Stimulated activated effector memory CD8-positive, alpha-beta T cell treated with anti-CD3 and anti-CD28 coated beads, Interleukin-12 subunit alpha, Interleukin-12 subunit beta, amount 100 ng/mL, for 72 hours (primary cell): Measurements from ENCODE around the gene PTMA.
A peak's percentile ranks its signal among the peaks of the same experiment; 100 is the strongest.
"Not testable (repeated sequence)": the region's sequence is repeated elsewhere in the genome, so short reads cannot be mapped to it uniquely, and the experiment has no call there.

Experiments
- ATAC-seq: fragments of 150-1000 bp; cut with Tn5 transposase; 2 replicates; pipeline ENCODE4 v1.10.0; 2021
- DNase-seq, 2 donors: peaks; one replicate each; pipeline ENCODE4 v3.0.0; 2021 to 2022; ENCODE audit warnings: low spot score in 2 of 2
- H3K27ac Mint-ChIP-seq: one replicate; pipeline ENCODE4 v1.8.0; 2022; ENCODE audit warnings: mild to moderate bottlenecking, mixed read lengths
- H3K36me3 Mint-ChIP-seq: one replicate; pipeline ENCODE4 v1.8.0; 2022; ENCODE audit warnings: mild to moderate bottlenecking, mixed read lengths
- H3K4me1 Mint-ChIP-seq: one replicate; pipeline ENCODE4 v1.8.0; 2022; ENCODE audit warnings: mixed read lengths
- H3K4me3 Mint-ChIP-seq: one replicate; pipeline ENCODE4 v1.8.0; 2022; ENCODE audit warnings: mild to moderate bottlenecking, mixed read lengths
- H3K9me3 Mint-ChIP-seq: one replicate; pipeline ENCODE4 v1.8.0; 2022; ENCODE audit warnings: mixed read lengths

PTMA gene, protein sequence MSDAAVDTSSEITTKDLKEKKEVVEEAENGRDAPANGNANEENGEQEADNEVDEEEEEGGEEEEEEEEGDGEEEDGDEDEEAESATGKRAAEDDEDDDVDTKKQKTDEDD

DNA sequence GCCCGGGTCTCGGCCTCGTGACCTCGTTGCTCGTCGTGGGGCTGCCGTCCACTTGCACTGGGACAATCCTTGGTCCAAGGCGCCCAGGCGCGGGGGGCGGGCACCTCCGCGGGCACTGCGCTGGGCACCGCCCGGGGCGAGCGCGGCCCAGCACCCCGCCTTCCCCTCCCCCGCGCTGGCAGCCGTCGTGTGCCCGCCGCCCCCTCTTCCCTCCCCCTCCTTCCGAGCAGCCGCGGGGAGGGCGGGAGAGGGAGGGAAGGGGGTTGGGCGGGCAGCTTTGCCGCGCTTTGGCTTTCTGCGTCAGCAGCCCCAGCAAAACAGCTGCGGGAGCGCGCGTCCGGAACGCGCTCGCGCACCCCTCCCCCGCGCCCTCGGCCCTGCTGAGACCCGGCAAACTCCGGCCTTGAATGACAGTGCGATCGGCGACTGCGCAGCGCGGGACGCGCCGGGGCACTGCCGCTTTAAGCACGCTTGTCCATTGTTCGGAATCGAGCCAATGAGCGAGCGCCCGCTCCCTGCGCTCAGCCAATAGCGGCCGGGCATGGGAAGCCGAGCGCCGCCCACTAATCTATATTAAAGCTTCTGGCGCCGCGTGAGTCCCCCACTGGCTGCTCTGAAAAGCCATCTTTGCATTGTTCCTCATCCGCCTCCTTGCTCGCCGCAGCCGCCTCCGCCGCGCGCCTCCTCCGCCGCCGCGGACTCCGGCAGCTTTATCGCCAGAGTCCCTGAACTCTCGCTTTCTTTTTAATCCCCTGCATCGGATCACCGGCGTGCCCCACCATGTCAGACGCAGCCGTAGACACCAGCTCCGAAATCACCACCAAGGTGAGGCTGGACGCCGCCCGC lies at the start of gene PTMA:
TSS of gene PTMA (plus strand) at position 599 of the 846 bp plus-strand sequence. CDS start at position 781, 182 bp downstream.
- peak within 1 kb of the TSS; percentile 99 for H3K4me3 Mint-ChIP-seq

DNA sequence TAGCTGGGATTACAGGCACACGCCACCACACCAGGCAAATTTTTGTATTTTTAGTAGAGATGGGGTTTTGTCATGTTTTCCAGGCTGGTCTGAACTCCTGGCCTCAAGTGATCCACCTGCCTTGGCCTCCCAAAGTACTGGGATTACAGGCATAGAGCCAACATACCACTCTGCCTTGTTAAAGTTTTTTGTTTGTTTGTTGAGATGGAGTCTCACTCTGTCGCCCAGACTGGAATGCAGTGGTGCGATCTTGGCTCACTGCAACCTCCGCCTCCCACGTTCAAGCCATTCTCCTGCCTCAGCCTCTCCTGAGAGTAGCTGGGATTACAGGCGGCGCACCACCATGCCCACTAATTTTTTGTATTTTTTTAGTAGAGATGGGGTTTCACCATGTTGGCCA lies 48.3 kb upstream of the PTMA start:
- H3K4me1 Mint-ChIP-seq, H3K9me3 Mint-ChIP-seq, ATAC-seq, H3K4me3 Mint-ChIP-seq, H3K27ac Mint-ChIP-seq, DNase-seq, H3K36me3 Mint-ChIP-seq: not testable (repeated sequence)

More for the DNA sequence above, at the start of gene PTMA:
- peaks cover 72% of the 10 kb centered on the region for H3K36me3 Mint-ChIP-seq
- peak within 1 kb of the TSS; percentile 100 for H3K27ac Mint-ChIP-seq
- H3K9me3 Mint-ChIP-seq, result no peaks in the 10 kb centered on the region
- DNase-seq (peak; percentile 98 to 99), ATAC-seq (peak; percentile 80)
- peaks cover 24% of the 10 kb centered on the region for H3K4me1 Mint-ChIP-seq

DNA sequence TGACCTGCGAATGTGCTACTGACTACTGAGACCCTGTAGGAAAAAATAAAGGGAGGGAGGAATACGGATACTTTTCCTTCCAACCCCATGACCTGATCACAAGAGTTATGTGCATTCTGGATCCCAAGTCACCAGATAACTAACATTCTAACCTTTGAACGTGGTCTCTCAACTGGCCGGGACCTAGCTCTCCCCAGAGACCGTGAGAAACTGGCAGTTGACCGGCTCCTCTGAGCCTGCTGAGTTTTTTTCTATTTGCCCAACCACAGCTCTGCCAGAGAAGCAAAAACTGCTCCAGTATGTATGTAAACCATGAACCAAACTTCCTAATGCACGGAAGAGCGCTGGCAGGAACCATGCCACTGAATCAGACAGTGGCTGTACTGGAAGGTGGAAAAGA lies 47.5 kb upstream of the PTMA start:
- no peaks in the 10 kb centered on the region for H3K4me1 Mint-ChIP-seq
- H3K36me3 Mint-ChIP-seq, result peaks cover 5% of the 10 kb centered on the region
- H3K4me3 Mint-ChIP-seq, result peak overlapping the region; percentile 69
- H3K27ac Mint-ChIP-seq, result no peak overlapping the region
- H3K9me3 Mint-ChIP-seq, result no peaks in the 10 kb centered on the region
- no peak for ATAC-seq
- DNase-seq, result no peak

DNA sequence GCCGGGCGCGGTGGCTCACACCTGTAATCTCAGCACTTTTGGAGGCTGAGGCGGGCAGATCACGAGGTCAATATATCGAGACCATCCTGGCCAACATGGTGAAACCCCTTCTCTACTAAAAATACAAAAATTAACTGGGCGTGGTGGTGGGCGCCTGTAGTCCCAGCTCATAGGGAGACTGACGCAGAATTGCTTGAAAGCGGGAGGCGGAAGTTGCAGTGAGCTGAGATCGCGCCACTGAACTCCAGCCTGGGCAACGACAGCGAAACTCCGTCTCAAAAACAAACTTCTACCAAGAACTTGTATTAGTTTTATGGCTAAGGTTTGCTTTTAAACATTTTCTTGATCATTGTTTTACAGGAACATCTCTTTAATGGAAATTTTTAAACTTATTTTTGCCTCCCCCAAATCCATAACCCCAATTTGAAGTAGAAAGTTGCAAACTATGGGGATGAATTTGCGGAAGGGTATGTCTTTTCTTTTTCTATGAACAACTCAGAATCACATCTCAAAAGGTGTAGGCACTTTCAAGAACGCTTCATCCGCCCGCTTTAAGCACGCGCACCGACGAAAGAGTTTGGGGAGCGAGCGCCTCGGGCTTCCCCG lies 46.8 kb upstream of the PTMA start:
- peaks cover 5% of the 10 kb centered on the region for H3K36me3 Mint-ChIP-seq
- DNase-seq (no peak), ATAC-seq (no peak)
- H3K4me3 Mint-ChIP-seq, result peak overlapping the region; percentile 69
- no peaks in the 10 kb centered on the region for H3K4me1 Mint-ChIP-seq
- H3K27ac Mint-ChIP-seq, result peak overlapping the region; percentile 93
- no peaks in the 10 kb centered on the region for H3K9me3 Mint-ChIP-seq

DNA sequence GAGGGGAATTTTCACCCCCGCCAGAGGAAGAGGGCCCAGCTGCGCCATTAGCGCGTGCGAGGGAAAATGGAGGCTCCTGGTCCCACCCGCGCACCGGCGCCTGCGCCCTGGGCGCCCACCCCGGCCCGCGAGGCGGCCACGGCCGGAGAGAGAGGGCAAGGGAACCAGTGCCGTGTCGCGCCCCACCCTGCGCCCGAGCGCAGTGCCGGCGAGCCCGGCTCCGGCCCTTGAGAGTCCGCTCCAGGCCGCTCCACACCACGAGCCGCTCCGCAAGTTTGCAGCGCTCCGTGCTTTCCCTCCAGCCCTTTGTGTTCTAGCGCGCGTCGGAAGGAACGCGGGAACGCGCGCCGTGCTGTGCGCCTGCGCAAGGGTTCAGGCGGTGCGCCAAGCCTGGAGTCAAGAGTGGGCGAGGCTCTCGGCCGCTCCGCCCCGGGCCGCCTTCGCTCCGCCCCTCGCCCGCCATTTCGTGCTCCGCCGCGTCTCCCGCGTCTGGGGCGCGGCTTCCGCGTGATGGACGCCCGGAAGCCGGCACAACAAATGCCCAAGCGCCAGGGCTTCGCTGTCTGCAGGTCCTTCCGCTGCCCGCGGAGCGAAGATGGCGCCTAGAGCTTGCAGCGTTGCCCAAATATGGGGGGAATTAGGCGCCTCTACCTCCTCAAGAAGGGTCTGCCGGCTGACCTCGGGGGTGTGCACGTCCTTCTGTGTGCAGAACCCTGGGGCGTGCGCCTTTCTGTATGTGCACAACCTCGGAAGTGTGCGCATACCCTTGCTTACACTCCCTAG lies 46.1 kb upstream of the PTMA start:
- Mint-ChIP-seq H3K4me1 (no peaks in the 10 kb centered on the region), H3K36me3 (peaks cover 5% of the 10 kb centered on the region), H3K4me3 (peak overlapping the region; percentile 69), H3K27ac (peak overlapping the region; percentile 93), H3K9me3 (no peaks in the 10 kb centered on the region)
- ATAC-seq (peak; percentile 89), DNase-seq (peak; percentile 97 to 99)

DNA sequence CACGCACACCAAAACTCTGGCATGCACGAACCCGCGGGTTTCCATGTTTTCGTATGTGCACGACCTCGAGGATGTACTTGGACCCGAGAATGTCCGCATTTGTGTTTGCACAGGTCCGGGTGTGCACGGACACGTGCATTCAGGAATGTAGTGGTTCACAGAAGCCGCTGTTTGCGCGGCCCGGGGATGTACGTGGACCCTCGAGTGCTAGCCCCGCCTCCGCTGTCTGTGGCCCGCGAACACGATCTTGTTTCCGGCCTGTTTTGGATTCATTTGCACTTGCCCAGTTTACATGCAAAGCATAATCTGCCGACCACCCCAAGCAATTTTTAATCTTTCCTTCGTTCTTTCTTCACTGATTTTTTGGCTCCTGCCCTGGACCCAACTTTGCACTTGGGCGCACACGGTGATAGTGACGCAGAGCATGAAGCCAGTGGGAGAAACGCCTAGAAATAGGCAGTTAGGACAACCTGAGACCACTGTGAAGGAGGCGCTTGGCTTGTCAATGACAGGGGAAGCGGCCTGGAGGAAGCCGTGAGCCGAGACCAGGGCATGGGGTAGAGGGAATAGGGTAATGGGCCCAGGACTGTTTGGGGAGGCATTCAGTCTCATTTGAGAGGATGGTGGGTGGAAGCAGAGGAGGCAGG lies 45.4 kb upstream of the PTMA start:
- no peaks in the 10 kb centered on the region for H3K9me3 Mint-ChIP-seq
- DNase-seq, result no peak
- H3K27ac Mint-ChIP-seq, result peak overlapping the region; percentile 93
- peaks cover 5% of the 10 kb centered on the region for H3K36me3 Mint-ChIP-seq
- H3K4me3 Mint-ChIP-seq, result peak overlapping the region; percentile 69
- no peaks in the 10 kb centered on the region for H3K4me1 Mint-ChIP-seq
- no peak for ATAC-seq

DNA sequence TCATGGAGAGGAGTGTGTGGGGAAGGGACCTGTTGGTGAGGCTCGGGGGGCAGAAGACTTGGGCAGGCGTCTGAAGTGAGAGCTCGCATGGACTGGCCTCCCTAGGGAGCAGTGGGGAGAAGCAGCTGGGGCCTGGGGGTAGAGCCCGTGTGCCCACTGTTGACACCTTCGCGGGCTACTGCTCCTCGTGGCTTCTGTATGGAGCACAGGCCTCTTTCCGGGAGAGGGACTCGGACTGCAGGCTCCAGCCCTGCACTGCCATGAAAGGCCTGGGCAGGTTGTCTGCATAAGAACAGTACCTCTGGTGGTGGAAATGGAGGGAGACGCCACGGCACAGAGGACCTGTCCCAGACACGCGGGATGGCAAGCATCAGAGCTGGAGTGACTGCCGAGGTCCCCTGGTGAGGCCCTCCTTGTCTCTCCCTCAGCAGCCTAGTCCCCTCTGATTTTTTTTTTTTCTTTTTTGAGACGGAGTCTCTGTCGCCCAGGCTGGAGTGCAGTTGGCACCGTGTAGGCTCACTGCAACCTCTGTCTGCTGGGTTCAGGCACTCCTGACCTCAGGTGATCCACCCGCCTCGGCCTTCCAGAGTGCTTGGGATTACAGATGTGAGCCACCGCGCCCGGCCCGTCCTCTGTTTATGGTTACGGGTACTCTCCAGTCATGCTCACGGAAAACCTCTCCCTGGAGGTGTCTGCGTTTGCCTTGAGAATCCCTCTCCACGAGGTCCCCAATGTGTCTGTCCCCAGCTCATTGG lies 44.7 kb upstream of the PTMA start:
- ATAC-seq, result no peak
- no peaks in the 10 kb centered on the region for H3K4me1 Mint-ChIP-seq
- H3K27ac Mint-ChIP-seq, result no peak overlapping the region
- DNase-seq, result no peak
- peaks cover 5% of the 10 kb centered on the region for H3K36me3 Mint-ChIP-seq
- H3K4me3 Mint-ChIP-seq, result peak overlapping the region; percentile 69
- H3K9me3 Mint-ChIP-seq, result no peaks in the 10 kb centered on the region

DNA sequence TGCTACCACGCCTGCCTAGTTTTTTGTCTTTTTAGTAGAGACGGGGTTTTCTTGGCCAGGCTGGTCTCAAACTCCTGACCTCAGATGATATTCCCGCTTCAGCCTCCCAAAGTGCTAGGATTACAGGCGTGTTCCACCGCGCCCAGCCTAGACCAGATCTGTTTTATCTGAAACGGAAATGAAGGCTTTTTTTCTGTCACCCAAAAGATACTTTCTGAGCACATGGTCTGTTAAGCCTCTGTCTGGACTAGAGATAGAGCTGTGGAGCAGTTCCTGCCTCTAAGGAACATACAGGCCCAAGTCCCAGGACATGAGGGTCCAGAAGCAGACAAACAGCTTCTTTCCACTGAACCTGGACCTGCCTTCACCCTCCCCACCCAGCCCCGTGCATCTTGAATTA lies 43.6 kb upstream of the PTMA start:
- ATAC-seq (no peak), DNase-seq (no peak)
- no peaks in the 10 kb centered on the region for H3K9me3 Mint-ChIP-seq
- peaks cover 5% of the 10 kb centered on the region for H3K36me3 Mint-ChIP-seq
- H3K4me1 Mint-ChIP-seq, result no peaks in the 10 kb centered on the region
- no peak overlapping the region for H3K27ac Mint-ChIP-seq
- no peak overlapping the region for H3K4me3 Mint-ChIP-seq

DNA sequence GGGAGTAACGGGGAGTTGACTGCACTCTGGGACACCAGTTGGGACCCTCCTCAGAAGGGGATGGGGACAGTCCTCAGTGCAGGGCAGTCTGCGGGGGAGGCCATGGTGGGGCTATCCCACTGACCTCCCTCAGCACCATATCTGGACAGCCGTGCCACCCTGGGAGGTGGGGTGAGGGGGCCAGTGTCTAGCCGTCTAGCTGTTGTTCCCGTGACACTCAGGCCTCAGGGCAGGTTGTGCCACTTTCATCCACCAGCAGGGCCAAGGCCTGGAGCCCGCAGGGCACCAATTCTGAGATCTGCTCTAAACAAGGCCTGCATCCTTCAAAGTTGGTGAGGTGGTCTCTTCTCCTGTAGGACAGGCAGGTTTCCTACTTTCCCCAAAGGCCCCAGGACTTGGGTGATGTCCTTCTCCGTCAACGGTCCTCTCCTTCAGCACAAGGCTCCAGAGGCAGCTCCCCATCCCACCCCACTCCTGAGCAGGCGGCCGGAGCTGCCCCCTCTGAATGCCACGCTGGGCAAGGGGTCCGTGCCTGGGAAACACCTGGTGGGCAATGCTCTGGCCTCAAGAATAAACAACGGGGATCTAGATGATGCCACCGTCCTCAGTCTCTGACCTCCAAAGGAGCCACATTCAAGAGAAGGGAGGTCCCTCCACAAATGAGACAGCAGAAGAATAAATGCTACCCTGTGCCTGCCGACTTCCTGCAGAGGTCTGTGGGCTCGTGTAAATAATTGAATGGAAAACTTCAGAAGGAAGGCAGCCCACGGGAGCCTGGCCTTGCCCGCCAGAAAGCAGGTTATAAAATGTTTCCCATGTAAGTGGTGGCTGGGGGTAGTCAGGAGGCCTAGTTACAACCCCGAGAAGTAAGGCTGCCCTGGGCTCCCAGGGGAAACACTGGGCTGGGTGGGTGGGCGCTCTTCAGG lies 42.8 kb upstream of the PTMA start:
- H3K27ac Mint-ChIP-seq, result no peak overlapping the region

DNA sequence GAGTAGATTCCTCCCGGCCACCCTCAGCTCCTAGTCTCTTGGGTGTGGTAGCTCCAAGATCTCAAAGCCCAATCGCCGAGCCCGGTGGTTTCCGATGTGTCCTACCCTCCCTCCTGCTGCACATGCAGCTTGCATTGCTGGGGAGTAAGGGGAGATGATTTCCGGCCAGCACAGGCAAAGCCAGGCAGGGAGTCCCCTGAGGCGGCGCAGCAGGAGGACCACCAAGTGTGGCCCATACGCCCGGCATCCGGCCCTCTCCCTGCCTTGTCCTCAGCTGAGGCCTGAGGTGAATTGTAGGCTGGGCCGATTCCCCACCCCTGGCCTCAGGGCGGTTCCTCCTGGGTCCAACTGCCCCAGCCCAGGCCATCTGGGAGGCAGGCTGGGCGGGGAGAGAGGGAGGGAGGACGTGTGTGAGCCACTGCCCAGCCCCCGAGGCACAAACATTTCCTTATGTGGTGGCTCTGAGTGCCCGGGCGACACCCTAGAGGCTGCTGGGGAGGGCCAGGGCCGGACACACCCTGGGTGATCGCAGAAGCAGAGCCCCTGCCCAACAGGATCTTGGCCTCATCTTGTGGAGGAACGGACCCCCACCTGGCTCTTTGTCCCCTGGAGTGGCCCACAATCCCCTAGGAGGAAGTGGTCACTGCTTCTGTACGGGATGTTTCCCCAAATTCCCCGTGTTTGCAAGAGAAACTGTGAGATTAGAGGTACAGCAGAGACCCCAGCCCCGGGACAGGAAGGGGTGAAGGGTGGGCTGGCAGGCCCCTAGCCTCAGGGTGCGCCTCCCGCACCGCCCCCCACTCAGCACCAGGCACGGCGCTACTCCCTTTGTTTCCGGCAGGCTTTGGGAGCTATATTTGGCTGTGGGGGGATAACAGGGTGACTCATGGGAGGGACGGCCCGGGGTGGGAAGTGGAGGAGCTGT lies 41.9 kb upstream of the PTMA start:
- Mint-ChIP-seq H3K9me3 (no peaks in the 10 kb centered on the region), H3K4me3 (peak overlapping the region; percentile 18), H3K36me3 (peaks cover 5% of the 10 kb centered on the region), H3K4me1 (no peaks in the 10 kb centered on the region), H3K27ac (no peak overlapping the region)
- ATAC-seq (no peak), DNase-seq (no peak)

More for the DNA sequence above, 42.8 kb upstream of the PTMA start:
- ATAC-seq, result no peak
- DNase-seq, result no peak
- H3K4me3 Mint-ChIP-seq, result no peak overlapping the region
- H3K9me3 Mint-ChIP-seq, result no peaks in the 10 kb centered on the region
- peaks cover 5% of the 10 kb centered on the region for H3K36me3 Mint-ChIP-seq
- H3K4me1 Mint-ChIP-seq, result no peaks in the 10 kb centered on the region

DNA sequence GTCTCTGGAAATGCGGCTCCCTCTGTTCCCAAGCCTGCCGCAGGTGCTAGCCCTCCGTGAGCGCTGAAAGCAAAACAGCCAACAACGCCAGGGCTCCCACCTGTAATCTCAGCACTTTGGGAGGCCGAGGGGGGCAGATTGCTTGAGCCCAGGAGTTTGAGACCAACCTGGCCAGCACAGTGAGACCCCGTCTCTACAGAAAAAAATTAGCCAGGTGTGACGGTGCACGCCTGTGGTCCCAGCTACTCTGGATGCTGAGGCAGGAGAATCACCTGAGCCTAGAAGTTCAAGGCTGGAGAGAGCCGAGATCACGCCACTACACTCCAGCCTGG lies 41.3 kb upstream of the PTMA start:
- Mint-ChIP-seq H3K9me3 (no peaks in the 10 kb centered on the region), H3K4me1 (no peaks in the 10 kb centered on the region), H3K4me3 (no peak overlapping the region), H3K36me3 (peaks cover 5% of the 10 kb centered on the region), H3K27ac (no peak overlapping the region)
- no peak for ATAC-seq
- DNase-seq, result no peak

DNA sequence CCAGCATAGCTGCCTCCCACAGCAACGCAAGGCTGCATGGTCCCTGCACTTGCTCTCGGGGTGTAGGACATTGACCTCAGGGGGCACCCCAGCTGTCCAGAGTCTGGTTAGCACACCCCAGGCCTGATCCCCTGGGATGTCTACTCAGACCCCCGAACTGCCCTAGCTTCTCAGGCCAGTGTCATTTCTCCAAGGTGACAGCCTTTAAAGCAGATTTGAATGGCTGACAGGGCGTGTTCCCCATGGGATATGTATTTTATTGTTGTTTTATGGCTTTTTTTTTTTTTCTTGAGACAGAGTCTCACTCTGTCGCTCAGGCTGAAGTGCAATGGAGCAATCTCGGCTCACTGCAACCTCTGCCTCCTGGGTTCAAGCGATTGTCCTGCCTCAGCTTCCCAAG lies 40.8 kb upstream of the PTMA start:
- Mint-ChIP-seq H3K27ac (no peak overlapping the region), H3K36me3 (peaks cover 5% of the 10 kb centered on the region), H3K9me3 (no peaks in the 10 kb centered on the region), H3K4me1 (no peaks in the 10 kb centered on the region), H3K4me3 (no peak overlapping the region)
- ATAC-seq (no peak), DNase-seq (no peak)

DNA sequence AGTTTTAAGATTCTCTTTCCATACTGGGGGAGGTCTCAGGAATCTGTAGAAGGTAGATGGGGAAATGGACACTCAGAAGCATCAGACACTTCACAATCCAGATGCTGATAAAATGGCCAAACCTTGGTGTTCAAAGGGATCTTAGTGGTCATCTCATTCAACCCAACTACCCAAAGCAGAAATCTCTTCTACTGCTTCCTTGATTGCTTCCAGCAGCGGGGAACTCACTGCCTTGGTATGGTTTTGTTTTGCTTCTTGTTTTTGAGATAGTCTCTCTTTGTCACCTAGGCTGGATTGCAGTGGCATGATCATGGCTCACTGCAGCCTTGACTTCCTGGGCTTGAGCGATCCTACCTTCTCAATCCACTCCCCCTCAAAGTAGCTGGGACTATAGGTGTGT lies 39.3 kb upstream of the PTMA start:
- H3K4me3 Mint-ChIP-seq, result no peak overlapping the region

More for the DNA sequence above, 39.3 kb upstream of the PTMA start:
- no peaks in the 10 kb centered on the region for H3K36me3 Mint-ChIP-seq
- no peaks in the 10 kb centered on the region for H3K9me3 Mint-ChIP-seq
- ATAC-seq (no peak), DNase-seq (no peak)
- H3K27ac Mint-ChIP-seq, result no peak overlapping the region
- peaks cover 8% of the 10 kb centered on the region for H3K4me1 Mint-ChIP-seq
